ENCODE data around the gene LPAR3.
"Not testable (repeated sequence)": the region's sequence is repeated elsewhere in the genome, so short reads cannot be mapped to it uniquely, and the experiment has no call there.

LPAR3 gene

DNA sequence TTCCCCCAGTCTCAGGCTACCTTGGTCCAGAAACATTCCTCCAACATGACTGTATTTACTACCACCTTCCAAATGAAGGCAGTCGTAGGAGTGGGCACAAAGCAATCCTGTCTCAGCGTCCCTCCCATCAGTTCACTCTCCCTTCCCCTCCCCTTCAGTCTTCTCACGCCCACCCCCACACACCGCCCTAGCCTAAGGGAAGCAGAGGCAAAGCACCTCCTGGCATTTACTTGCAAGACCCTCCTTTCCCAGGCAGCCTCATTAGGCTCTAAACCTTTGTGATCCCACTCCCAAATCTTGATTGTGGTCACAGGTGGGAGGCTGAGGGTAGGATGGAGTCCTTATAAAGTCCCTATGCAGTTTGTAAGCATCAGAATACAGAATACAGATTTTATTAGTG, 23.9 kb upstream of the LPAR3 start:
- Mint-ChIP-seq H3K36me3 (no peaks in the 10 kb centered on the region), H3K9me3 (no peaks in the 10 kb centered on the region), H3K4me3 (no peak overlapping the region), H3K4me1 (no peaks in the 10 kb centered on the region), H3K27me3 (no peaks in the 10 kb centered on the region), H3K27ac (no peak overlapping the region)

DNA sequence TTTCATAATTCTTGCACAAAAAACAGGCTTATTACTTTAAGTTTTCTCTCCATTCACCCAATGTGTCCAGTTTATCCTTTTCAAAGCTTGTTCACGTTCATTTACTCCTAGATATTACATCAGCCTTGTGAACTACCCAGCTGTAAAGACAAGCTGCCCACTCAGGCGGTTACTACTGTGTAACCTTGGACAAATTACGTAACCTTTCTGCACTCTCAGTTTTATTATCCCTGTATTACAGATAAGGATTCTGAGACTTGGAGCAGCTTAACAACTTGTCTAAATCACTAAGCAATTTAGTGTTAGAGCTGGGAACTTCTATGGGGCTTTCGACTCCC, 20.5 kb upstream of the LPAR3 start:
- Mint-ChIP-seq H3K4me1 (no peaks in the 10 kb centered on the region), H3K27me3 (no peaks in the 10 kb centered on the region), H3K4me3 (no peak overlapping the region), H3K9me3 (no peaks in the 10 kb centered on the region), H3K36me3 (no peaks in the 10 kb centered on the region), H3K27ac (no peak overlapping the region)

DNA sequence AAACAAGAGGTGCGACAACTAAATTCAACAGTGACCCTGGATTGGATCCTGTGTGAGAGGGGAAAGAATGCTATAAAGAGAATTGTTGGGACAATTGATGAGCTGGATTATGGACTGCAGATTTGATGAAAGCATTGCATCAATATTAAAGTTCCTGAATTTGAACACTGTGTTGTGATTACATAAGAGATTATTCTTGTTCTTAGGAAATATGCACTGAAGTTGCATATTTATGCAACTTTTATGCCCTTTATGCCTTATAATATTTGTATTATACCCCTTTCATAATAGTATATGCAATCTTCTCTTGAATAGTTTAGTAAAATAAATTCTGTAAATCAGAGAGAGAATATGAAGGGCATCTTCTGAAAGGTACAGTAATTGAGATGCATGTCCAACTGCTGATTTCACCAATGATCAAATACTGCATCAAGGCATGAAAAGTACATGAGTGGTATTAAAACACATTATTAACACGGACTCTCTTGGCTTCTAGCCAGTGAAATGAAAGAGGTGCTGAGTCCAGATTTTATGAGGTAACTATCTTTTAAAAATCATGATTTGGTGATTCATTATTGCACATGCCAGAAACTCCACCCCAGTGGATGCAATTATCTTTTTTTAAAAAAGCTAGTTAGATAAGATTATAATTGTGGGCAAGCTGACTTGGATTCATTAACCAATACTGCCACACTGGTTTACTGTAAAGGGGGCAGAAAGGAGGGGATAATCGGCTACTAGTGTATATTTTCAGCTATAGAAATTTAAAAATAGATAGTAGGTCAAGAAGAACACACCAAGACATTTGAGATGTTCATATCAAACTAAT, 19.9 kb upstream of the LPAR3 start:
- no peak overlapping the region for H3K27ac Mint-ChIP-seq
- no peaks in the 10 kb centered on the region for H3K36me3 Mint-ChIP-seq
- H3K4me1 Mint-ChIP-seq = no peaks in the 10 kb centered on the region
- no peak overlapping the region for H3K4me3 Mint-ChIP-seq
- no peaks in the 10 kb centered on the region for H3K27me3 Mint-ChIP-seq
- H3K9me3 Mint-ChIP-seq = no peaks in the 10 kb centered on the region

DNA sequence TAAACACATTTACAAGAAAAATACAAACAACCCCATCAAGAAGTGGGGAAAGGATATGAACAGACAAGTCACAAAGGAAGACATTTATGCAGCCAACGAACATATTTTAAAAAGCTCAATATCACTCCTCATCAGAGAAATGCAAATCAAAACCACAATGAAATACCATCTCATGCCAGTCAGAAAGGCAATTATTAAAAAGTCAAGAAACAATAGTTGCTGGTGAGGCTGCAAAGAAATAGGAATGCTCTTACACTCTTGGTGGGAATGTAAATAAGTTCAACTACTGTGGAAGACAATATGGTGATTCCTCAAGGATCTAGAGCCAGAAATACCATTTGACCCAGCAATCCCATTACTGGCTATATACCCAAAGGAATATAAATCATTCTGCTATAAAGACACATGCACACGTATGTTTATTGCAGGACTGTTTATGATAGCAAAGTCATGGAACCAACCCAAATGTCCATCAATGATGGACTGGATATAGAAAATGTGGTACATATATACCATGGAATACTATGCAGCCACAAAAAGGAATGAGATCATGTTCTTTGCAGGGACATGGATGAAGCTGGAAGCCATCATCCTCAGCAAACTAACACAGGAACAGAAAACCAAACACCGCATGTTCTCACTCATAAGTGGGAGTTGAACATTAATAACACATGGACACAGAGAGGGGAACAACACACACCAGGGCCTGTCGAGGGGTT, 15.9 kb upstream of the LPAR3 start:
- H3K27ac Mint-ChIP-seq, H3K9me3 Mint-ChIP-seq, H3K36me3 Mint-ChIP-seq, H3K27me3 Mint-ChIP-seq, H3K4me1 Mint-ChIP-seq, H3K4me3 Mint-ChIP-seq: not testable (repeated sequence)

DNA sequence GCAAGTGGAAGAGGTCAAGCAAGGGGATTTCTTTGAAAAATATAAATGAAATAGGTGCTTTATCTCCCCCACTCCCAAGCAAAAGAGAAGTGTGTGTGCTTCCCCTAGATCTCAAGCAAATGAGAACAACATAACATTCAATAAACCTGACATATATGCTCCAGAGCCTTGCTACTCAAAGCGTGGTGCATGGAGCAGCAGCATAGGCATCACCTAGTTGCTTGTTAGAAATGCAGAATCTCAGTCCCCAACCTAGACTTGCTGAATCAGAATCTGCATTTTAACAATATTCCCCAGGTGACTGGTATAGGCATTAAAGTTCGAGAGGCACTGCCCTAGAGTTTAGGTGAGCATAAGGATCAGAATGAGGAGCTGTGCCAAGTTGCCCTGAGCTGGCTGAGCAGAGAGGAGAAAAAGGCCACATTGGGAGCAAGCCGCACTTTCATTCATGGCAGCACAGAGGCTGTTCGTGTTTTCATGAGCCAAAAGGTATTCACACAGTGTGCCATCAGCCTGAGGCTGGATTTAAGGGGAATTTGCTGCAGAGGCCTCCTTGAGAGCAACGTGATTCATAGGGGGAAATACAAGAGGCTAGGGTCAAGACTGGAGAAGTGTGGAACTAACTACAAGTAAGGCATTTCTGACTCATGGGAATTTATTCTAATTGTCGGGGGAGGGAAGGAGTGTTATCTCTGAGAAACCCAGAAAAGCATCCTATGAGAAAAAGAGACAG, 14.3 kb upstream of the LPAR3 start:
- Mint-ChIP-seq H3K4me1 (peaks cover 7% of the 10 kb centered on the region), H3K4me3 (no peak overlapping the region), H3K9me3 (peaks cover 3% of the 10 kb centered on the region), H3K36me3 (peaks cover under 1% of the 10 kb centered on the region), H3K27me3 (no peaks in the 10 kb centered on the region), H3K27ac (no peak overlapping the region)

DNA sequence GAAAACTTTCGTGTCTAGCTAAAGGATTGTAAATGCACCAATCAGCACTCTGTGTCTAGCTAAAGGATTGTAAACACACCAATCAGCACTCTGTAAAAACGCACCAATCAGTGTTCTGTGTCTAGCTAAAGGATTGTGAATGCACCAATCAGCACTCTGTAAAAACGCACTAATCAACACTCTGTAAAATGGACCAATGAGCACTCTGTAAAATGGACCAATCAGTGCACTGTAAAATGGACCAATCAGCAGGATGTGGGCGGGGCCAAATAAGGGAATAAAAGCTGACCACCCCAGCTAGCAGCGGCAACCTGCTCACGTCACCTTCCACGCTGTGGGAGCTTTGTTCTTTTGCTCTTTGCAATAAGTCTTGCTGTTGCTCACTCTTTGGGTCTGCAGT, 9.7 kb upstream of the LPAR3 start:
- not testable (repeated sequence) for H3K4me1 Mint-ChIP-seq, H3K36me3 Mint-ChIP-seq, H3K4me3 Mint-ChIP-seq, H3K27me3 Mint-ChIP-seq, H3K9me3 Mint-ChIP-seq, H3K27ac Mint-ChIP-seq

DNA sequence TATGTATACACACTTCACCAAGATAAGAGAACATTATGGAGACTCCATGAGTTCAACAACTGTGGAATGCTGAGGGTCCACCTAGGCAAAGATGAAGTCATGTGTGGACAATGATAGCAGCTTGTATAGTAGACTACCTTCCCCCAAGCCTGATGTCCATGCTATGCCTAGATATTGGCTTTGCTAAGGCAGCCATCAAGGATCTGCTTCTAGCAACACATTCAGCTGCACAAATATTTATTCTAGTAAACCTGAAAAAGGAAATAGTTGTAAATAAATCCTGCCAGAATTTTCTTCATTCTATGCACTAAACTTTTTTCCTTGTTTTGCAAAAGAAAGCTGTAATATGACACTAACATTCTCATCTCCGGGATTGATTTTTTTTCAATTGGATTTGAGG, 7.0 kb upstream of the LPAR3 start:
- peaks cover 3% of the 10 kb centered on the region for H3K27me3 Mint-ChIP-seq
- H3K4me3 Mint-ChIP-seq = no peak overlapping the region

DNA sequence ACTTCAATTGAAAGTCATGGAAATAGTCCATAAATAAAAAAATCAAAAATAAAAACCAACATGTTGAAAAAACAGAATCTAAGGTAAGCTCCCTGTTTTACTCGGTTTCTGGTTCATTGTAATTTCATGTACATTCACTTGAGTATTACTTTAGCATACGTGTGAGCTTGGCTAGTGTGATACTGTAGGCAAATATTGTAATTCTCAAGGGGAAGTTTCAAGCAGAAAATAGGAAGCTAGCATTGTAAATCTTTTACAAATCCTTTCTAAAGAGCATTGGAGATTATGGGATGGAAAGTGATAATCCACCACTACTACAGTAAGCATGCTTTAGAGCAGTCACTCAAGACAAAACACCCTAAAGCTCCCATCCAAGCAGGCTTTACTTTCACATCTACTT, 3.3 kb upstream of the LPAR3 start:
- H3K27me3 Mint-ChIP-seq = peaks cover 22% of the 10 kb centered on the region
- H3K4me1 Mint-ChIP-seq = peaks cover 18% of the 10 kb centered on the region
- H3K36me3 Mint-ChIP-seq = peaks cover 2% of the 10 kb centered on the region
- no peak overlapping the region for H3K4me3 Mint-ChIP-seq
- H3K9me3 Mint-ChIP-seq = no peaks in the 10 kb centered on the region
- H3K27ac Mint-ChIP-seq = no peak overlapping the region

More for the DNA sequence above, 7.0 kb upstream of the LPAR3 start:
- Mint-ChIP-seq H3K9me3 (peaks cover 7% of the 10 kb centered on the region), H3K4me1 (no peaks in the 10 kb centered on the region), H3K27ac (no peak overlapping the region), H3K36me3 (peaks cover 2% of the 10 kb centered on the region)

DNA sequence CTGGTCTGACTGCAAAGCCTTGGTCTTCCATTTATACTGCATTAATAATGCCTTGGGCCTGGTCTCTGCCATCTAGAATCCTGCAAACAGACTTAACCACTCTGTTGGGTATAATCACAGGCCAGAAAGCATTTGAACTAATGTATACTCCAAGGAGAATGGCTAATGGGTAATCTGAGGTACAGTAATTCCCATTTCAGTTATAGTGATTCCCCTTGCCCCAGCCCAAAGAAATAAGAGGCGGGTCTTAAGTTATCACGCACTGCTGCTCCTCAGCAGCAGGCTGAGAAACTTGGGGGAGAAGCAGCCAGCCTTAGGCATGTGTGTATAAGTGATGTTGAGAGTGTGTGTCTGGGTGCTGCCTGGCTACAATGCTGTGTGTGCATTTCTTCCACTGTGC, 2.4 kb downstream of the LPAR3 start:
- peaks cover 34% of the 10 kb centered on the region for H3K4me1 Mint-ChIP-seq
- H3K27me3 Mint-ChIP-seq = peaks cover 20% of the 10 kb centered on the region
- H3K27ac Mint-ChIP-seq = no peak overlapping the region
- no peaks in the 10 kb centered on the region for H3K9me3 Mint-ChIP-seq
- no peak overlapping the region for H3K4me3 Mint-ChIP-seq
- peaks cover 2% of the 10 kb centered on the region for H3K36me3 Mint-ChIP-seq

DNA sequence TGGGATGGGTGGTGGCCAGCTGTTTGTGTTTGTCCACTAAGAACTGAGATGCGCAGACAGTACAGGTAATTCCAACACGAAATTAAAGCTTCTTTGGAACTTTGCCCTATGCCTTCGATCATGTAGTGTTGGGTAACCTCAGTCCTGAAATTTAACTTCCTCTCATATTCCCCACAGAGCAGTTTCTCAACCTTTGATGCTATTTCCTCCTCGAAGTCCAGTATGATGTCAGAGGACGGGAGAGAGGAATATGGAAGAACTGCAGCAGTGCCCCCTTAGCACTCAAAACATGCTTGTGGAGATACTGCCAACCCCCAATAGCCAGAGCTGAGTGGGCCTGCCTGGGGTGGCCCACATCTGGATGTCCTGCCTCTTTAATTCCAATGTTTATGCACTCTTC, 3.6 kb downstream of the LPAR3 start:
- H3K4me3 Mint-ChIP-seq = no peak overlapping the region
- H3K9me3 Mint-ChIP-seq = no peaks in the 10 kb centered on the region
- no peak overlapping the region for H3K27ac Mint-ChIP-seq
- no peaks in the 10 kb centered on the region for H3K36me3 Mint-ChIP-seq
- H3K27me3 Mint-ChIP-seq = peaks cover 17% of the 10 kb centered on the region
- H3K4me1 Mint-ChIP-seq = peaks cover 34% of the 10 kb centered on the region

DNA sequence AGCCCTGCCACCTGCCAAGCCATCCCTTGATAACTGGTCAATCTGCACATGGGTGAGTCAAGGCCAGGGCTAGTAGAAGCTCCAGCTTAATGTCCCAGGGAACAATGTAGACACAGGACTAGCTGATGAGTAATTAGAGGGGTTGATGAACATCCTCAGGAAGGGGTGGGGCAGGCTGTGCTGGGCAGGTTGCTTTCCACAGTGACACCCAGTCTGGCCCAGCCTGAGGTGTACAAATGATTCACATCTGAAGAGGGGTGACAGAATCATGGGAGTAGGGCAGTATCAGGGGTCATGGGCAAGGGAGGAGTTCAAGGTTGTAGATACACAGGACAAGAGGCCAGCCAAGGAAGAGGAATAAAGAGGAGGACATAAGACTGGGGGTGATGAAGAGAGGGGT, 4.3 kb downstream of the LPAR3 start:
- Mint-ChIP-seq H3K27ac (no peak overlapping the region), H3K36me3 (no peaks in the 10 kb centered on the region), H3K9me3 (no peaks in the 10 kb centered on the region), H3K4me1 (peaks cover 30% of the 10 kb centered on the region), H3K27me3 (peaks cover 13% of the 10 kb centered on the region), H3K4me3 (no peak overlapping the region)

DNA sequence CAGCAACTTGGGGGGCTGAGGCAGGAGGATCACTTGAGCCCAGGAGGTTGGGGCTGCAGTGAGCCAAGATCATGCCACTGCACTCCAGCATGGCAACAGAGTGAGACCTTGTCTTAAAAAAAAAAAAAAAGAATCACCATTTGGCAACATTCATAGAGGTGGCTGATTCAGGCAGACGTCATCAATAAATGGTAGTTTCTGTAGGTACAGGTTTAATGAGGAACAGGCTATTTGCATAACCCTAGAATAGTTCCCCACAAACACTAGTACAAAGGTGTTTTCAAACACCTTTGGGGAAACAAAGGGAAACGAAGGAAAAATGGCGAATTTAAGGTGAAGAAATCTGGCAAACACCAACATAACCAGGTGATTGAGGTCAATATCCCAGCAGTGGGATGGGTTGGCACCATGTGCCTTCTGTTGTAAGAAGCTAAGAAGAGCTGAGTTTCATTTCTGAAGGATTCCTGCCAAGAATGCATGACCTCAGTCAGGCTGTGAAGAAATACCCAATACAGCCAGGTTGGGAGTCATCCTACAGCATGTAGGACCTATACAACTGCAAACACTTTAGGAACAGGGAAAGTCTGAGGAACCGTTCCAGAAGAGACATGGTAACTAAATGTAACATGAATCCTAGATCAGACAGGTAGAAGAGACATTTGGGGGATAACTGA, 5.6 kb downstream of the LPAR3 start:
- Mint-ChIP-seq H3K36me3 (no peaks in the 10 kb centered on the region), H3K9me3 (no peaks in the 10 kb centered on the region), H3K27ac (no peak overlapping the region), H3K27me3 (peaks cover 6% of the 10 kb centered on the region), H3K4me3 (no peak overlapping the region), H3K4me1 (peaks cover 23% of the 10 kb centered on the region)

DNA sequence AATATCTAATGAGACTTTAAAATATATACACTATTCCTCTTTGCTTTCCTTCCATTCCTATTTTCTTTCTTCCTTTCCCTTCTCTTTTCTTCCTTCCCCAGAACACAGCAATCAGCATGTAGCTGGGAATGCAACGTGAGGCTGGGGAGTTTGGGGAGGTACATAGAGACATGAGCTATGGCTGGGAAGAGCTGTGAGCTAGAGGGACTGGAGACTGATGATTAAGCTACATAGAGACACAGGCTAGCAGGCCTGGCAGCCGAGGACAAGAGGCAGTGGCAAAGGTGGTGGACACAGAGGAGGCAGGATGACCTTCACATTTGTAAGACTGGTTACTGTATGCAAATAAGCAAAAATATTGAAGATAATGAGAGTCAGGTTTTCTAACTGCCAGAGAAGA, 7.5 kb downstream of the LPAR3 start:
- Mint-ChIP-seq H3K9me3 (no peaks in the 10 kb centered on the region), H3K36me3 (peaks cover 2% of the 10 kb centered on the region), H3K4me3 (no peak overlapping the region), H3K4me1 (peaks cover 16% of the 10 kb centered on the region), H3K27ac (no peak overlapping the region), H3K27me3 (no peaks in the 10 kb centered on the region)

DNA sequence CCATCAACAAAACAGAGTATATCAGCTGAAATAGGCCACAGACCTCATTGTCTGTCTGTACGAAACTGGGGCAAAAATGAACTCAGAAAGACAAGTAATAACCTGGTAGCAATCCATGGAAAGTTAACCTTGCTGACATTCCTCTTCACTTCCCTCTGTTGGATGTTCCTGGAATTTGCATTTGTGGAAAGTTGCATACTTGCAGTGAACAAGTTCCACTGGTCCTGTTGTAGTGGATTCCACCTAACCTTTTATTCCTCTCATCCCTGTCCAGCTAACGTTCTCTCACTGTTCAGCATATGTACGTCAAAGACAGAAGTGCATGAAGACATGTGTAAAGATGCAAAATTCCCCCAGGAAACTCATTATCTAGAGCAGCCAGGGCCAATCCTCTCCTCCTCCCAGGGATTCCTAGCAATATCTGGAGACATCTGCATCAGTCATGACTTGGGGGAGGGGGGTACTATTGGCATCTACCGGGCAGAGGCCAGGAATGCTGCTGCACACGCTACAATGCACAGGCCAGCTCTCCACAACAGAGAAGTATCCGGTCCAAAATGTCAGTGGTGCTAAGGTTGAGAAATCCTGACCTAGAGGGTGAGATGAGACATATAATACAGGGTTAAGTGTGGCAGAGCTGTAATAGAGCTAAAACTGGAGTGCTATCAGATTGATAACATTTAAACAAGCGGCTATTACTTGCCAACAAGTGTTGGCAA, 8.2 kb downstream of the LPAR3 start:
- Mint-ChIP-seq H3K9me3 (no peaks in the 10 kb centered on the region), H3K36me3 (peaks cover 2% of the 10 kb centered on the region), H3K27ac (no peak overlapping the region), H3K27me3 (no peaks in the 10 kb centered on the region), H3K4me3 (no peak overlapping the region), H3K4me1 (peaks cover 11% of the 10 kb centered on the region)

DNA sequence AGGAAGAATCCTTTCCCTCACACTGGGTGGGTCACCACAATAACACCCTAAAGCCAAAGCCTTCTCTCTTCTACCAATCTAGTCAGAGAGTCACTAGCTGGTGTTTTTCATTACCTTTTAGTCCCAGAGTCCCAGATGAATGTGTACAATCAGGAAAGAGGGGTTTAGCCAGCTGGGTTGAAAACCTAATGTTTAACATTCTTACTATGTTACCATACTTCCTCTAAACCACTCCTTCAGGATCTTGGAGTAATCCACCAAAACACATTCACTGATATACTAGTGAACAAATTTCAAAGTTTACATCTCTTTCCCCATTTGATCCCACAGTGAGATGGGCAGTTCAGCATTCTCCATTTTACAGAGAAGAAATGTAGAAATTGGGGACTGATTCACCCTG, 9.7 kb downstream of the LPAR3 start:
- Mint-ChIP-seq H3K4me1 (peaks cover under 1% of the 10 kb centered on the region), H3K36me3 (peaks cover 2% of the 10 kb centered on the region), H3K9me3 (no peaks in the 10 kb centered on the region), H3K4me3 (no peak overlapping the region), H3K27me3 (no peaks in the 10 kb centered on the region), H3K27ac (no peak overlapping the region)

Data from activated naive CD4-positive, alpha-beta T cell treated with anti-CD3 and anti-CD28 coated beads, Interleukin-2, amount 50 U/mL, for 24 hours (primary cell).